Progenitor cell of endocrine pancreas (in vitro differentiated cells): ENCODE data around the gene THOC6. TPM values are rescaled to one million over a fixed set of nuclear protein-coding genes. Genes with fewer than 3 reads are reported as not detected.

ENCODE experiments used
- DNase-seq: peaks from one replicate; pipeline ENCODE4 v3.0.0; 2021; ENCODE audit warnings: low spot score; ENCODE audit not compliant: unreplicated experiment
- H3K27ac Mint-ChIP-seq: 2 replicates; pipeline ENCODE4 v1.8.0; 2021; ENCODE audit warnings: mild to moderate bottlenecking, moderate library complexity, mixed read lengths
- H3K27me3 Mint-ChIP-seq: 2 replicates; pipeline ENCODE4 v1.8.0; 2021; ENCODE audit warnings: mixed read lengths
- H3K36me3 Mint-ChIP-seq: 2 replicates; pipeline ENCODE4 v1.8.0; 2022; ENCODE audit warnings: mixed read lengths; ENCODE audit not compliant: insufficient read depth
- H3K4me1 Mint-ChIP-seq: 2 replicates; pipeline ENCODE4 v1.8.0; 2021; ENCODE audit warnings: low read depth, mixed read lengths
- H3K4me3 Mint-ChIP-seq: 2 replicates; pipeline ENCODE4 v1.8.0; 2021; ENCODE audit warnings: low read depth, mild to moderate bottlenecking, moderate library complexity, mixed read lengths
- H3K9me3 Mint-ChIP-seq: 2 replicates; pipeline ENCODE4 v1.8.0; 2021; ENCODE audit warnings: low read depth, mixed read lengths
- total RNA-seq: library from RNA; stranded (reverse); gene quantifications from 2 replicates; pipeline ENCODE4 v1.2.1, GENCODE V29; 2021
- TF ChIP-seq, protein P1 (sequence below): fragments of 200-600 bp; sonication (generic); IDR thresholded peaks from one replicate; pipeline ENCODE4 v1.5.0; 2021; ENCODE audit warnings: antibody characterized with exemption, mild to moderate bottlenecking; ENCODE audit not compliant: unreplicated experiment

Gene THOC6
- total RNA-seq, 1 donor from 2014 or later = 47.4 TPM

DNA sequence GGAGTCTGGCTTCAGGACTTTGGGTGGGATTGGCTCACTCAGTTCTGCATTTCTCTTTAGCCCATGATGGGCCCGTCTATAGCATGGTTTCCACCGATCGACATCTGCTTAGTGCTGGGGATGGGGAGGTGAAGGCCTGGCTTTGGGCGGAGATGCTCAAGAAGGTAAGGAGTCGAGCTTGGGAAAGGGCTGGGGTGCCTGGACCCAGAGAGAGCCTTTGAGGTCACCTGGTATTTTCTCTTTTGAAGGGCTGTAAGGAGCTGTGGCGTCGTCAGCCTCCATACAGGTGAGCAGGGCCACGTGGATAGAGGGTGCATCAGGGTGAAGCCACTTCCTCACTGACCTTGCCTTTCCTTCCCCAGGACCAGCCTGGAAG lies 2.2 kb downstream of the THOC6 start:
- no peak overlapping the region for H3K4me3 Mint-ChIP-seq
- no peaks in the 10 kb centered on the region for H3K9me3 Mint-ChIP-seq
- H3K27ac Mint-ChIP-seq = peak overlapping the region; percentile 10
- peaks cover 8% of the 10 kb centered on the region for H3K36me3 Mint-ChIP-seq
- DNase-seq = no peak
- H3K4me1 Mint-ChIP-seq = peaks cover 25% of the 10 kb centered on the region
- peaks cover 5% of the 10 kb centered on the region for H3K27me3 Mint-ChIP-seq
- TF ChIP-seq, protein P1, sequence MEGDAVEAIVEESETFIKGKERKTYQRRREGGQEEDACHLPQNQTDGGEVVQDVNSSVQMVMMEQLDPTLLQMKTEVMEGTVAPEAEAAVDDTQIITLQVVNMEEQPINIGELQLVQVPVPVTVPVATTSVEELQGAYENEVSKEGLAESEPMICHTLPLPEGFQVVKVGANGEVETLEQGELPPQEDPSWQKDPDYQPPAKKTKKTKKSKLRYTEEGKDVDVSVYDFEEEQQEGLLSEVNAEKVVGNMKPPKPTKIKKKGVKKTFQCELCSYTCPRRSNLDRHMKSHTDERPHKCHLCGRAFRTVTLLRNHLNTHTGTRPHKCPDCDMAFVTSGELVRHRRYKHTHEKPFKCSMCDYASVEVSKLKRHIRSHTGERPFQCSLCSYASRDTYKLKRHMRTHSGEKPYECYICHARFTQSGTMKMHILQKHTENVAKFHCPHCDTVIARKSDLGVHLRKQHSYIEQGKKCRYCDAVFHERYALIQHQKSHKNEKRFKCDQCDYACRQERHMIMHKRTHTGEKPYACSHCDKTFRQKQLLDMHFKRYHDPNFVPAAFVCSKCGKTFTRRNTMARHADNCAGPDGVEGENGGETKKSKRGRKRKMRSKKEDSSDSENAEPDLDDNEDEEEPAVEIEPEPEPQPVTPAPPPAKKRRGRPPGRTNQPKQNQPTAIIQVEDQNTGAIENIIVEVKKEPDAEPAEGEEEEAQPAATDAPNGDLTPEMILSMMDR = no peak

DNA sequence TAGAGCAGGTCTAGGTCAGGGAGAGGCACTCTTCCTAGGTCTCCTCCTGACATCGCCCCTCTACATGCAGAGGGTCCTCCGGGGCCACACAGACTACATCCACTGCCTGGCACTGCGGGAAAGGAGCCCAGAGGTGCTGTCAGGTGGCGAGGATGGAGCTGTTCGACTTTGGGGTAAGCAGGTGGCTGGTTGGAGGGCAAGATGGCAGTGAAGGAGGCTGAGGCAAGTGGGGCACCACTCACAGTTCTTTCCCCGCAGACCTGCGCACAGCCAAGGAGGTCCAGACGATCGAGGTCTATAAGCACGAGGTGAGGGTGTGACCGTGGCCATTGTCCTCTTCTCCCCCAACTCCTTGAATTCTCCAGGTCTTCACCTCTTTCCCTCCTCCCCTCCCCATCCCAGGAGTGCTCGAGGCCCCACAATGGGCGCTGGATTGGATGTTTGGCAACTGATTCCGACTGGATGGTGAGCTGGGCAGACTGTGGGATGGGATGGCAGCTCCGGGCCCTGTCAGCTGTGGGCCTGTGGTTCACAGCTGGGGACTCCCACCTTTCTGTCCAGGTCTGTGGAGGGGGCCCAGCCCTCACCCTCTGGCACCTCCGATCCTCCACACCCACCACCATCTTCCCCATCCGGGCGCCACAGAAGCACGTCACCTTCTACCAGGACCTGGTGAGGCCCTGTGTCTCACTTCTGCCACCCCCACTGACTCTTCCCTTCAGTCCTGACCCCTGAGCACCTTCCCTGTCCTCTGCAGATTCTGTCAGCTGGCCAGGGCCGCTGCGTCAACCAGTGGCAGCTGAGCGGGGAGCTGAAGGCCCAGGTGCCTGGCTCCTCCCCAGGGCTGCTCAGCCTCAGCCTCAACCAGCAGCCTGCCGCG lies 3.0 kb downstream of the THOC6 start:
- peaks cover 8% of the 10 kb centered on the region for H3K36me3 Mint-ChIP-seq
- no peak overlapping the region for H3K27ac Mint-ChIP-seq
- TF ChIP-seq, protein P1 = no peak
- DNase-seq = no peak
- H3K4me3 Mint-ChIP-seq = no peak overlapping the region
- H3K9me3 Mint-ChIP-seq = no peaks in the 10 kb centered on the region
- H3K27me3 Mint-ChIP-seq = peaks cover 5% of the 10 kb centered on the region
- H3K4me1 Mint-ChIP-seq = peaks cover 22% of the 10 kb centered on the region

DNA sequence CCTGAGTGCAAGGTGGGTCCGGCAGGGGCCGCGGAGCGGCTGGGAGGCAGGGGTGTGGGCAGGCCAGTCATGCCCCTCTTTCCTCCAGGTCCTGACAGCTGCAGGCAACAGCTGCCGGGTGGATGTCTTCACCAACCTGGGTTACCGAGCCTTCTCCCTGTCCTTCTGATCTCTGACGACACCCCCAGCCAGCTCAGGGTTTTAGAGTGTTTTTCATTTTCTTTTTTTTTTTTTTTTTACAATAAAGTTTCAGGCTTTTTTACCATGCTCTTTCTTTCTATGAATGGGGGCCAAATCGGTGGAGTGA lies 3.6 kb downstream of the THOC6 start:
- no peaks in the 10 kb centered on the region for H3K9me3 Mint-ChIP-seq
- no peak for DNase-seq
- TF ChIP-seq, protein P1 = no peak
- peaks cover 7% of the 10 kb centered on the region for H3K27me3 Mint-ChIP-seq
- H3K4me3 Mint-ChIP-seq = no peak overlapping the region
- H3K27ac Mint-ChIP-seq = no peak overlapping the region
- H3K36me3 Mint-ChIP-seq = peaks cover 8% of the 10 kb centered on the region
- H3K4me1 Mint-ChIP-seq = peaks cover 16% of the 10 kb centered on the region

DNA sequence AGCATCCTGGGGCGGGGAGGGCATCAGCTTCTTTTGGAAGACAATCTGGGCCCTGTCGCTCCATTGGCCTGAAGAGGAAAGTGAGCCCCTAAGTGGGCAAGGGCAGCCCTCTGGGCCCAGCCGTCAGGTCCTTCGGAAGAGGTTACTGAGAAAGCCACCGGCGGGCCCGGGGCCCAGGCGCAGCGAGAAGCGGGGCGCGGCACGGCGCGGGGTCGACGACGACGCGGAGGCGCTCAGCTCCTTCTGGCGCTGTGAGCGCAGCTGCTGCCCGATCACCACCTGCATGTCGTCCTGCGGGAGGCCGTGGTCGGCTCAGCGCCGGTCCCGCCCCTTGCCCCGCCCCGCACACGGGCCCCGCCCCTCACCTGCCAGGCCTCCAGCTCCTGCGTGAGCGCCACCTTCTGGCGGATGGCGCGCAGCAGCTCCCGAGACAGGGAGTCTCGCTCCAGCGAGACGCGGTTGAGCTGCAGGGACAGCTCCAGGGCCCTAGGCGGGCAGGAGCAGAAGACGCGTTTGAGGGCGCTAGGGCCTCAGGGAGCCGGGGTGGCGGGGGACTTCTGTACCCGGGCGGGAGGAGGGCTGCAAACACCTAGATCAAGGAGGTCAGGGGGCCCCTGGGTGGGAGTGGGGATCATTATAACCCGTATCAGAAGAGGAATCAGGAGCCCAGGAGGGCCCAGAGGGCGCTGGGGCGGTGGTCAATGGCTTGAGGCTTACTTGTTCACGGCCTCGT lies 4.3 kb downstream of the THOC6 start:
- Mint-ChIP-seq H3K27ac (no peak overlapping the region), H3K9me3 (no peaks in the 10 kb centered on the region), H3K36me3 (peaks cover 8% of the 10 kb centered on the region), H3K4me1 (peaks cover 8% of the 10 kb centered on the region), H3K4me3 (no peak overlapping the region), H3K27me3 (peaks cover 14% of the 10 kb centered on the region)
- TF ChIP-seq, protein P1 = peak; percentile 88
- DNase-seq = peak; percentile 92

DNA sequence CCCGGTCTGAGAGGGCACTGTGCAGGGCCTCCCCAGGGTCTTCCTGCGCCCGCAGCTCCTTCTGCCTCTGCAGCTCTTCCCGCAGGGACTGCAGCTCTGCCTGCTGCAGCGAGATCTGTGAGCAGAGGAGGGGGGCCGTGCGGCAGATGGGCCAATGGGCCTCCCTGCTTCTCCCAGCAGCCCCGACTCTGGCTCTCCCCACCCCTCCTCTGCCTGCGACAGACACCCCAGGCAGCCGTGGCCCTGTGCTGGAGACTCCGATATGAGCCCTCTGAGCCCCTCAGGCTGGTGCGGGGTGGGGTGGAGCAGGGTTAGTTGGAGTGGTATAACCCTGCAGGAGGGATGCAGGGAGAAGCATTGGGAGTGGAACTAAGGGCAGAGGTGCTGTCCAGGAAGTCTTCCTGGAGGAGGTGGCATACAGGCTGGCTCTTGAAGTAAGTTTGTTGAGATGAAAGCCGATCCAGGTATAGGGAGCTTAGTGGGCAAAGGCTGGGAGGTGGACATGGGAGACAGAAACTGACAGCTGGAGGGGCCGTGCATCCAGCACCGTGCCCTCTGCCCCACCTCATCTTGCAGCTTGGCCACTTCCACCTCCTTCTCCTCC lies 5.0 kb downstream of the THOC6 start:
- TF ChIP-seq, protein P1 = no peak
- H3K27ac Mint-ChIP-seq = no peak overlapping the region
- no peaks in the 10 kb centered on the region for H3K9me3 Mint-ChIP-seq
- peaks cover 8% of the 10 kb centered on the region for H3K36me3 Mint-ChIP-seq
- H3K27me3 Mint-ChIP-seq = peaks cover 20% of the 10 kb centered on the region
- H3K4me1 Mint-ChIP-seq = peaks cover 5% of the 10 kb centered on the region
- DNase-seq = no peak
- no peak overlapping the region for H3K4me3 Mint-ChIP-seq
